Sigmoid colon (tissue), 7 donors: ENCODE measurements around the gene ICOS. TPM values are rescaled to one million over a fixed set of nuclear protein-coding genes. Genes with fewer than 3 reads are reported as not detected.

Experiments
- DNase-seq: peaks from one replicate; pipeline ENCODE4 v3.0.0-alpha.2; 2019
- H3K27ac ChIP-seq, 4 donors: fragments of 200-600 bp; sonication (generic); one replicate each; pipeline ENCODE4 v1.5.1; 2016 to 2019; ENCODE audit warnings: mild to moderate bottlenecking in 1 of 4
- H3K27me3 ChIP-seq, 3 donors: fragments of 200-600 bp; sonication (generic); one replicate each; pipeline ENCODE4 v1.5.1; 2019; ENCODE audit warnings: mild to moderate bottlenecking in 1 of 3
- H3K36me3 ChIP-seq, 4 donors: fragments of 200-600 bp; sonication (generic); one replicate each; pipeline ENCODE4 v1.5.1; 2016 to 2019
- H3K4me1 ChIP-seq, 4 donors: fragments of 200-600 bp; sonication (generic); one replicate each; pipeline ENCODE4 v1.5.1; 2017 to 2019
- H3K4me3 ChIP-seq, 4 donors: fragments of 200-600 bp; sonication (generic); one replicate each; pipeline ENCODE4 v1.5.1; 2017 to 2019; ENCODE audit warnings: mild to moderate bottlenecking in 2 of 4, moderate library complexity in 1 of 4
- H3K9me3 ChIP-seq, 4 donors: fragments of 200-600 bp in 3 of 4; sonication (generic) in 3 of 4; one replicate each; pipeline versions ENCODE4 v1.5.1 to v1.6.1; 2013 to 2019
- CTCF ChIP-seq, 4 experiments: fragments of 450-650 bp in 3 of 4; fragments of 200-600 bp in 1 of 4; IDR thresholded peaks; one replicate each; pipeline ENCODE4 v1.5.1; 2016 to 2019; ENCODE audit warnings: antibody characterized with exemption in 4 of 4, mild to moderate bottlenecking in 3 of 4, moderate library complexity in 2 of 4
- EP300 ChIP-seq, 4 donors: sonication (generic); formaldehyde crosslinking; IDR thresholded peaks; one replicate each; pipeline ENCODE4 v1.6.1; 2017; ENCODE audit warnings: antibody characterized with exemption in 4 of 4
- POLR2A ChIP-seq, 2 donors: fragments of 450-650 bp; IDR thresholded peaks; one replicate each; pipeline ENCODE4 v1.6.1; 2016; ENCODE audit warnings: antibody characterized with exemption in 2 of 2, mild to moderate bottlenecking in 2 of 2, moderate library complexity in 2 of 2
- POLR2AphosphoS5 ChIP-seq, 4 donors: sonication (generic); formaldehyde crosslinking; IDR thresholded peaks; one replicate each; pipeline ENCODE4 v1.6.1; 2017; ENCODE audit warnings: antibody characterized with exemption in 4 of 4
- WGBS, 2 donors: extraction: QIAGEN DNeasy Blood & Tissue Kit; methylation state at CpG; one replicate each; pipeline ENCODE4 v1.1.7; 2013; 5-methylcytosine and 5-hydroxymethylcytosine counted together
- intact Hi-C: fragments of 100-400 bp; cut with DNase I; formaldehyde crosslinking; loops from one replicate; pipeline ENCODE4 v1.15.1; 2023
- polyA plus RNA-seq, 3 donors: library from polyadenylated mRNA; stranded (reverse); fragments of 200-250 nt; gene quantifications; one replicate each; pipeline ENCODE4 v1.2.3, GENCODE V29; 2013
- total RNA-seq, 4 donors: library from RNA; depleted of rRNA; stranded (reverse); fragments of >200 nt; gene quantifications; one replicate each; pipeline ENCODE4 v1.1.0, GENCODE V29; 2016
- donor health status: healthy with polysubstance abuse.
- donor health status: Bipolar disorder and iron deficiency.
- donor health status: healthy.

ICOS gene
- total and polyA plus RNA-seq, 7 donors, result 0.27 to 6.4 TPM; not detected in 5

GRCh38 chr2:203890733-203891132, 45.8 kb upstream of the ICOS start:
- Histone ChIP-seq H3K27me3 (no peaks in the 10 kb centered on the region), H3K4me1 (peaks cover 0 to 58% (median 35%) of the 10 kb centered on the region in 4 donors), H3K27ac (no peak overlapping the region), H3K36me3 (no peaks in the 10 kb centered on the region), H3K4me3 (no peak overlapping the region), H3K9me3 (no peaks in the 10 kb centered on the region)
- TF ChIP-seq EP300 (IDR thresholded peaks at IDR 0.05), result no peak
- TF ChIP-seq POLR2A (IDR thresholded peaks at IDR 0.05), result no peak
- no peak for TF ChIP-seq POLR2AphosphoS5 (IDR thresholded peaks at IDR 0.05)
- TF ChIP-seq CTCF (IDR thresholded peaks at IDR 0.05), result no peak
- DNase-seq, result no peak
- intact Hi-C loops, result no loop called here
- 97 to 100% methylated on average over 1 of the region's 1 CpG for WGBS, 2 donors

- Histone ChIP-seq H3K27me3 (no peaks in the 10 kb centered on the region), H3K36me3 (no peaks in the 10 kb centered on the region), H3K4me3 (no peak overlapping the region), H3K27ac (no peak overlapping the region), H3K9me3 (no peaks in the 10 kb centered on the region), H3K4me1 (peaks cover 0 to 57% (median 32%) of the 10 kb centered on the region in 4 donors)
- TF ChIP-seq POLR2AphosphoS5 (IDR thresholded peaks at IDR 0.05) (no peak), EP300 (IDR thresholded peaks at IDR 0.05) (no peak), POLR2A (IDR thresholded peaks at IDR 0.05) (no peak), CTCF (IDR thresholded peaks at IDR 0.05) (no peak)
- 91 to 93% methylated on average over 2 of the region's 2 CpGs for WGBS, 2 donors
- intact Hi-C loops, result no loop called here
- peak; percentile 67 for DNase-seq
Observed at GRCh38 chr2:203891474-203891873, 45.1 kb upstream of the ICOS start.

GRCh38 chr2:203892207-203892606, 44.4 kb upstream of the ICOS start:
- intact Hi-C loops, result no loop called here
- Histone ChIP-seq H3K4me3 (no peak overlapping the region), H3K36me3 (no peaks in the 10 kb centered on the region), H3K27me3 (no peaks in the 10 kb centered on the region), H3K4me1 (peaks cover 0 to 57% (median 34%) of the 10 kb centered on the region in 4 donors), H3K27ac (no peak overlapping the region), H3K9me3 (no peaks in the 10 kb centered on the region)
- TF ChIP-seq CTCF (IDR thresholded peaks at IDR 0.05) (no peak), POLR2AphosphoS5 (IDR thresholded peaks at IDR 0.05) (no peak), POLR2A (IDR thresholded peaks at IDR 0.05) (no peak), EP300 (IDR thresholded peaks at IDR 0.05) (no peak)
- 93 to 97% methylated on average over 4 of the region's 4 CpGs for WGBS, 2 donors
- no peak for DNase-seq

GRCh38 chr2:203893401-203893800, 43.2 kb upstream of the ICOS start:
- H3K27ac ChIP-seq, result peak overlapping the region in 3 of 4 donors; percentile 61 to 78 (median 68)
- no peaks in the 10 kb centered on the region for H3K27me3 ChIP-seq
- peak; percentile 85 for DNase-seq
- H3K9me3 ChIP-seq, result no peaks in the 10 kb centered on the region
- intact Hi-C loops, result no loop called here
- H3K4me1 ChIP-seq, result peaks cover 0 to 57% (median 39%) of the 10 kb centered on the region in 4 donors
- H3K36me3 ChIP-seq, result no peaks in the 10 kb centered on the region
- no peak overlapping the region for H3K4me3 ChIP-seq
- TF ChIP-seq POLR2AphosphoS5 (IDR thresholded peaks at IDR 0.05) (peak; percentile 42 to 82 (median 81)), POLR2A (IDR thresholded peaks at IDR 0.05) (no peak), EP300 (IDR thresholded peaks at IDR 0.05) (peak in 1 of 4 donors; percentile 12)

- Histone ChIP-seq H3K9me3 (no peaks in the 10 kb centered on the region), H3K36me3 (no peaks in the 10 kb centered on the region), H3K4me1 (peaks cover 0 to 57% (median 40%) of the 10 kb centered on the region in 4 donors), H3K4me3 (no peak overlapping the region), H3K27ac (peak overlapping the region in 3 of 4 donors; percentile 61 to 78 (median 68)), H3K27me3 (no peaks in the 10 kb centered on the region)
- intact Hi-C loops, result no loop called here
- no peak for TF ChIP-seq EP300 (IDR thresholded peaks at IDR 0.05)
- no peak for TF ChIP-seq CTCF (IDR thresholded peaks at IDR 0.05)
- no peak for TF ChIP-seq POLR2AphosphoS5 (IDR thresholded peaks at IDR 0.05)
- TF ChIP-seq POLR2A (IDR thresholded peaks at IDR 0.05), result no peak
- DNase-seq, result peak; percentile 67
- WGBS, 2 donors, result 84 to 89% methylated on average over 7 of the region's 7 CpGs
Observed at GRCh38 chr2:203893840-203894239, 42.7 kb upstream of the ICOS start.
